Vagina (tissue), 2 donors: Measurements from ENCODE around the gene CDV3. TPM values are rescaled to one million over a fixed set of nuclear protein-coding genes. Genes with fewer than 3 reads are reported as not detected.

Experiments used
- DNase-seq, 2 donors: peaks; one replicate each; pipeline ENCODE4 v3.0.0-alpha.2; 2017; ENCODE audit errors: extremely low spot score in 2 of 2
- H3K27ac ChIP-seq: fragments of 200-600 bp; sonication (generic); one replicate; pipeline ENCODE4 v1.5.1; 2019
- H3K27me3 ChIP-seq: fragments of 200-600 bp; sonication (generic); one replicate; pipeline ENCODE4 v1.5.1; 2019
- H3K36me3 ChIP-seq, 2 donors: fragments of 200-600 bp; sonication (generic); one replicate each; pipeline ENCODE4 v1.5.1; 2017 to 2019
- H3K4me1 ChIP-seq: fragments of 200-600 bp; sonication (generic); one replicate; pipeline ENCODE4 v1.5.1; 2019
- H3K4me3 ChIP-seq, 2 donors: fragments of 200-600 bp; sonication (generic); 1 replicate in 1 of 2; 2 replicates in 1 of 2; pipeline ENCODE4 v1.5.1; 2016 to 2019
- H3K9me3 ChIP-seq: fragments of 200-600 bp; sonication (generic); one replicate; pipeline ENCODE4 v1.5.1; 2019
- POLR2A ChIP-seq, 2 donors: fragments of 450-650 bp; IDR thresholded peaks; one replicate each; pipeline ENCODE4 v1.6.1; 2017; ENCODE audit warnings: antibody characterized with exemption in 2 of 2, mild to moderate bottlenecking in 2 of 2, moderate library complexity in 2 of 2
- POLR2AphosphoS5 ChIP-seq, 2 donors: sonication (generic); formaldehyde crosslinking; IDR thresholded peaks; one replicate each; pipeline ENCODE4 v1.9.0; 2017; ENCODE audit warnings: antibody characterized with exemption in 2 of 2, mild to moderate bottlenecking in 2 of 2, low read depth in 1 of 2; ENCODE audit not compliant: insufficient read depth in 1 of 2
- intact Hi-C: fragments of 100-400 bp; cut with DNase I; formaldehyde crosslinking; loops from one replicate; pipeline ENCODE4 v1.15.1; 2023
- total RNA-seq: library from RNA; depleted of rRNA; stranded (reverse); fragments of >200 nt; gene quantifications from one replicate; pipeline ENCODE4 v1.2.3, GENCODE V29; 2016
- TF ChIP-seq, protein P1 (sequence below), 3 experiments: fragments of 450-650 bp in 2 of 3; fragments of 200-600 bp in 1 of 3; sonication (generic) in 1 of 3; IDR thresholded peaks; one replicate each; pipeline ENCODE4 v1.5.1; 2017 to 2019; ENCODE audit warnings: antibody characterized with exemption in 3 of 3, mild to moderate bottlenecking in 2 of 3, moderate library complexity in 2 of 3

The CDV3 gene
- total RNA-seq, 1 donor from 2014 or later: 55.0 TPM

DNA sequence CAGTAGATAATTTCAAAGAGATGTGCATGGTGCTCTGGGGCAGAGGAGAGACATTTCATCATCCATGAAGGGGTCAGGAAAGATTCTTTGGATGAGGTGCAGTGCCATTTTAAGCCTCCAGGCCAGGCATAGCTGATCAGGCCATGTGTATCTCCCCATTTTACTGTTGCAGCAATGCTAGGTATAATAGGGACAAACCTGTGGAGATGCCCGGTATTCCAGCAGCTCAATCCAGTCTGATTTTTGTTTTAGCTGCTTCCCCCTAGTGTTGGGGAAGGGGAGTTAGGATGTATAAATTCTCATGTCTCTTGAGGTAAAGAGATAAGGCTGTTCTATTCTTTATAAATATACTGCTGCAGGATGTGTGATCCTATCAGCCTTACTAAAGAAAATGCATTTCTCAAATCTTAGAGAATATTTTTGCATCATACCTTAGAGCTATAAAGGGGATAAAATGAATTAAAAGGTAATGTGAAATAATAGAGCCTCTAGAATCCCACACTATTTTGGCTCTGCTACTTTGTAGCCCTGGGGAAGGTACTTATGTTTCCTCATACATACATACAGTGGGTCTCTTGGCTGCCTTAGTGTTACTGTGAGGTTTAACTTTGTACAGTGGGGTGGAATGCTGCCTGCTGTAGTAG is 5.2 kb downstream of the CDV3 start:
- TF ChIP-seq, protein P1, sequence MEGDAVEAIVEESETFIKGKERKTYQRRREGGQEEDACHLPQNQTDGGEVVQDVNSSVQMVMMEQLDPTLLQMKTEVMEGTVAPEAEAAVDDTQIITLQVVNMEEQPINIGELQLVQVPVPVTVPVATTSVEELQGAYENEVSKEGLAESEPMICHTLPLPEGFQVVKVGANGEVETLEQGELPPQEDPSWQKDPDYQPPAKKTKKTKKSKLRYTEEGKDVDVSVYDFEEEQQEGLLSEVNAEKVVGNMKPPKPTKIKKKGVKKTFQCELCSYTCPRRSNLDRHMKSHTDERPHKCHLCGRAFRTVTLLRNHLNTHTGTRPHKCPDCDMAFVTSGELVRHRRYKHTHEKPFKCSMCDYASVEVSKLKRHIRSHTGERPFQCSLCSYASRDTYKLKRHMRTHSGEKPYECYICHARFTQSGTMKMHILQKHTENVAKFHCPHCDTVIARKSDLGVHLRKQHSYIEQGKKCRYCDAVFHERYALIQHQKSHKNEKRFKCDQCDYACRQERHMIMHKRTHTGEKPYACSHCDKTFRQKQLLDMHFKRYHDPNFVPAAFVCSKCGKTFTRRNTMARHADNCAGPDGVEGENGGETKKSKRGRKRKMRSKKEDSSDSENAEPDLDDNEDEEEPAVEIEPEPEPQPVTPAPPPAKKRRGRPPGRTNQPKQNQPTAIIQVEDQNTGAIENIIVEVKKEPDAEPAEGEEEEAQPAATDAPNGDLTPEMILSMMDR (IDR thresholded peaks at IDR 0.05): peak in 1 of 3 experiments; percentile 36
- no peak for TF ChIP-seq POLR2AphosphoS5 (IDR thresholded peaks at IDR 0.05; ENCODE audit: insufficient read depth in 1 of 2, low read depth in 1 of 2)

DNA sequence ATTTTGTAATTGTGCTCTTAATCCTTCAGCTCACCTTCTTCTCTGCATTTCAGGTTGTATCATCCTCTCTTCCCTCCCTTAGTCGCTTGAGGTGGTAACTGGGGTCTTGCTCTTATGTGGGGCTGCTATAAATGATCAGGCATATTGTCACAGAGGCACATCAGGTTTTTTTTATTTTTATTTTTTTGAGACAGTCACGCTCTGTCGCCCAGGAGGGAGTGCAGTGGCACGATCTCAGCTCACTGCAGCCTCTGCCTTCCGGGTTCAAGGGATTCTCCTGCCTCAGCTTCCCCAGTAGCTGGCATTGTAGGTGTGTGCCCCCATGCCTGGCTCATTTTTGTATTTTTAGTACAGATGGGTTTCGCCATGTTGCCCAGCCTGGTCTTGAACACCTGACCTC is 9.9 kb downstream of the CDV3 start:
- Histone ChIP-seq H3K4me1 (peaks cover 51% of the 10 kb centered on the region), H3K36me3 (peaks cover 0 to 79% of the 10 kb centered on the region in 2 donors), H3K4me3 (no peak overlapping the region), H3K27ac (no peak overlapping the region), H3K27me3 (no peaks in the 10 kb centered on the region), H3K9me3 (no peaks in the 10 kb centered on the region)
- TF ChIP-seq, protein P1 (IDR thresholded peaks at IDR 0.05): no peak
- TF ChIP-seq POLR2AphosphoS5 (IDR thresholded peaks at IDR 0.05; ENCODE audit: insufficient read depth in 1 of 2, low read depth in 1 of 2) (no peak), POLR2A (IDR thresholded peaks at IDR 0.05) (no peak)
- DNase-seq: no peak
- intact Hi-C loops: no loop called here

More for the DNA sequence above, 5.2 kb downstream of the CDV3 start:
- Histone ChIP-seq H3K4me3 (no peak overlapping the region), H3K4me1 (peaks cover 84% of the 10 kb centered on the region), H3K9me3 (no peaks in the 10 kb centered on the region), H3K36me3 (peaks cover 0 to 55% of the 10 kb centered on the region in 2 donors), H3K27ac (no peak overlapping the region), H3K27me3 (no peaks in the 10 kb centered on the region)
- intact Hi-C loops: no loop called here
- no peak for DNase-seq

DNA sequence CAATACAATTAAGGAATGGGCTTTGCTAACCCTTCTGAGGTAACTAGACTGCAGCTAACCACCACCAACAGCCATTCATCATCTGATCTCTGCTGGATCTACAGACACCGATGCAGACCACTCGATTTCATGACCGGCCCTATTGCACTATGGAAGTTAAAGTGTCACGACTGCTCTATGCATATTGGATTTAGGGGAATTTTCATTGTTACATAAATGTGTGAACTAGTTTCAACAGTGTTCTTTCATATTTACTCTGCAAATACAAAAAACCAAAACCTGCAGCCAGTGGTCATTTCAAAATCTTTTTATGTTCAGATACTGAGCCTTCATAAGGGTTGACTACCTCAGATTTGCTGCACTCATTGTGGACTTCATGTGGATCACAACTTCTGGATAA is 14.5 kb downstream of the CDV3 start:
- DNase-seq: no peak
- Histone ChIP-seq H3K9me3 (no peaks in the 10 kb centered on the region), H3K36me3 (peaks cover 0 to 70% of the 10 kb centered on the region in 2 donors), H3K27ac (no peak overlapping the region), H3K27me3 (no peaks in the 10 kb centered on the region), H3K4me3 (no peak overlapping the region), H3K4me1 (peaks cover 9% of the 10 kb centered on the region)
- intact Hi-C loops: no loop called here
- TF ChIP-seq POLR2A (IDR thresholded peaks at IDR 0.05) (no peak), POLR2AphosphoS5 (IDR thresholded peaks at IDR 0.05; ENCODE audit: insufficient read depth in 1 of 2, low read depth in 1 of 2) (no peak)
- TF ChIP-seq, protein P1 (IDR thresholded peaks at IDR 0.05): no peak

DNA sequence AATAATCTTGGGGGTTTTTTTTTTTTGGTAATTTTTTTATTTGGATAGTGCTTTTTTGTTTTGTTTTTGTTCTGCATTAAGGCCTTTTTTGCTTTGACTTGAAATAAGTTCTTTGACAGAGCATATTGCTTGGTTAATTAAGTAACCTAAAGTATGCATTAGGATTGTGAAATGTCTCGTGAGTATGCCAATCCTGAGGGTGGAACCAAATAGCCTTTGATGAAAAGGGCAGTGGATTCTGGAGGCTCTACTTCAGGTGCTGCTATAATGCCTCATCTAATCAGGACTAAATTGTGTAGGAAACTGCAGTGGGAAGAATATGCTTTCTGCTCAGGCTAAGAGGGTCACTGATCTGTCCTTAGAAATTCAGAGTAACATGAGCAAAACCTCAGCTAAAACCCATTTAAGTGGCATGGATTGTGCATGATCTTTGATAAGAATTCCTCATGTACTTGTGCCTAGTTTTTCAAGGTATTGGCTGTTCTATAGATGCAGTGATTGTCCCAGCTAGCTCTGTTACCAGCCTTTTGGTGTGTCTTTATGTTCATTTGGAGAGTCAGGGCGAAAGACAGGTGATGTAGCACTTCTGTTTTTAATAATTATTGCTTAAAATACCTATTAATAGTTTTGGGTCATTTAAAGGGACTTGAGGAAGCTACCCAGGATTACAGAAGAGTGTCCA is 15.4 kb downstream of the CDV3 start:
- Histone ChIP-seq H3K36me3 (peaks cover 0 to 61% of the 10 kb centered on the region in 2 donors), H3K27ac (no peak overlapping the region), H3K4me1 (peaks cover under 1% of the 10 kb centered on the region), H3K4me3 (no peak overlapping the region), H3K27me3 (no peaks in the 10 kb centered on the region), H3K9me3 (no peaks in the 10 kb centered on the region)
- intact Hi-C loops: no loop called here
- no peak for DNase-seq
- TF ChIP-seq POLR2AphosphoS5 (IDR thresholded peaks at IDR 0.05; ENCODE audit: insufficient read depth in 1 of 2, low read depth in 1 of 2) (no peak), POLR2A (IDR thresholded peaks at IDR 0.05) (no peak)
- TF ChIP-seq, protein P1 (IDR thresholded peaks at IDR 0.05): no peak

DNA sequence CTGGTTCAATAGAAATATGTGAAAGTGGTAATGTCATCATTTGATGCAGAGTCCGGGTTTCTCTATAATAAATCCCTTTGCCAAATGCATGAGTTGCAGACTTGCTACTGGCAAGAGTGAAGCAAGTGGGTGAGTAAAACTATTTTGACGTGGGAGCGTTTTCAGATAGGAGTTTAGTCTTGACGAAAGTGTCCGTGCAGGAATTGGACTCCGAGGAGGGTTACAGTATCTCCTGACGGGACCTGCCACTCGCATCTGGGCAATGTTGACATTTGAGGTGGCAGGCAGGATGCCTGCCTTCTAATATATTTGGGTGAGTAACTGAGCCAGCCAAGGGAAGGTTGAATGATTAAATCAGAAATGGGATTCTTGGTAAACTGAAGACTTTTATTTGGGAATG is 16.0 kb downstream of the CDV3 start:
- no peaks in the 10 kb centered on the region for H3K27me3 ChIP-seq
- H3K4me1 ChIP-seq: no peaks in the 10 kb centered on the region
- TF ChIP-seq, protein P1 (IDR thresholded peaks at IDR 0.05): no peak
- TF ChIP-seq POLR2A (IDR thresholded peaks at IDR 0.05): no peak
- TF ChIP-seq POLR2AphosphoS5 (IDR thresholded peaks at IDR 0.05; ENCODE audit: insufficient read depth in 1 of 2, low read depth in 1 of 2): no peak
- no peaks in the 10 kb centered on the region for H3K9me3 ChIP-seq
- H3K4me3 ChIP-seq: no peak overlapping the region
- no peak for DNase-seq
- H3K36me3 ChIP-seq: peaks cover 0 to 55% of the 10 kb centered on the region in 2 donors
- no peak overlapping the region for H3K27ac ChIP-seq
- intact Hi-C loops: no loop called here
